HG02763 (cell line): ENCODE results near the gene CDC42BPB.

Experiments
- ATAC-seq: cut with Tn5 transposase; IDR thresholded peaks from one replicate; pipeline ENCODE4 v1.9.1; 2021; ENCODE audit warnings: mild to moderate bottlenecking, moderate library complexity; ENCODE audit not compliant: unreplicated experiment

The CDC42BPB gene

GRCh38 chr14:102971314-102971713 is 86.0 kb downstream of the CDC42BPB start:
- no peak for ATAC-seq

GRCh38 chr14:102970496-102970895 is 86.9 kb downstream of the CDC42BPB start:
- no peak for ATAC-seq

- no peak for ATAC-seq
Observed at GRCh38 chr14:102969901-102970300, 87.4 kb downstream of the CDC42BPB start.

GRCh38 chr14:102969060-102969791 is 88.1 kb downstream of the CDC42BPB start:
- ATAC-seq = no peak

- ATAC-seq = no peak
Observed at GRCh38 chr14:102968306-102968705, 89.0 kb downstream of the CDC42BPB start.

GRCh38 chr14:102967506-102967795 is 89.9 kb downstream of the CDC42BPB start:
- no peak for ATAC-seq

- no peak for ATAC-seq
Observed at GRCh38 chr14:102966681-102967505, 90.5 kb downstream of the CDC42BPB start.

GRCh38 chr14:102965971-102966655 is 91.2 kb downstream of the CDC42BPB start:
- no peak for ATAC-seq

GRCh38 chr14:102965282-102965681 is 92.1 kb downstream of the CDC42BPB start:
- ATAC-seq = no peak

GRCh38 chr14:102964152-102964730 is 93.1 kb downstream of the CDC42BPB start:
- ATAC-seq = no peak

GRCh38 chr14:102962111-102962627 is 95.2 kb downstream of the CDC42BPB start:
- no peak for ATAC-seq

GRCh38 chr14:102958461-102958860 is 98.9 kb downstream of the CDC42BPB start:
- no peak for ATAC-seq

GRCh38 chr14:102957222-102957621 is 100.1 kb downstream of the CDC42BPB start:
- no peak for ATAC-seq

- ATAC-seq = no peak
Observed at GRCh38 chr14:102955636-102956408, 101.5 kb downstream of the CDC42BPB start.

GRCh38 chr14:102954081-102954789 is 103.1 kb downstream of the CDC42BPB start:
- ATAC-seq = no peak

- ATAC-seq = no peak
Observed at GRCh38 chr14:102953100-102953499, 104.2 kb downstream of the CDC42BPB start.

- no peak for ATAC-seq
Observed at GRCh38 chr14:102952276-102952675, 105.1 kb downstream of the CDC42BPB start.

- ATAC-seq = no peak
Observed at GRCh38 chr14:102951799-102952198, 105.5 kb downstream of the CDC42BPB start.

- ATAC-seq = no peak
Observed at GRCh38 chr14:102951034-102951433, 106.3 kb downstream of the CDC42BPB start.
